ENCODE results near the gene STRAP. TPM values are rescaled to one million over a fixed set of nuclear protein-coding genes. Genes with fewer than 3 reads are reported as not detected.

The STRAP gene
- total and polyA plus RNA-seq, 2 of the 8 experiments (the other 6 are each of a cell fraction or from before 2014, with no cell fraction given): 107 to 251 TPM

GRCh38 chr12:15910864-15911721 lies 28.9 kb downstream of the STRAP start, which contains the start of gene DERA (continued):
- no peak for TF ChIP-seq CHD2 (IDR thresholded peaks at IDR 0.05; ENCODE audit: low read length)
- TF ChIP-seq, protein P1, sequence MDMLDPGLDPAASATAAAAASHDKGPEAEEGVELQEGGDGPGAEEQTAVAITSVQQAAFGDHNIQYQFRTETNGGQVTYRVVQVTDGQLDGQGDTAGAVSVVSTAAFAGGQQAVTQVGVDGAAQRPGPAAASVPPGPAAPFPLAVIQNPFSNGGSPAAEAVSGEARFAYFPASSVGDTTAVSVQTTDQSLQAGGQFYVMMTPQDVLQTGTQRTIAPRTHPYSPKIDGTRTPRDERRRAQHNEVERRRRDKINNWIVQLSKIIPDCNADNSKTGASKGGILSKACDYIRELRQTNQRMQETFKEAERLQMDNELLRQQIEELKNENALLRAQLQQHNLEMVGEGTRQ (IDR thresholded peaks at IDR 0.05; ENCODE audit: low read length): no peak
- no peak for TF ChIP-seq RNF2 (IDR thresholded peaks at IDR 0.05; ENCODE audit: borderline replicate concordance, low read depth, low read length, missing control alignments, poor library complexity, severe bottlenecking)
- no peak for TF ChIP-seq JUND (IDR thresholded peaks at IDR 0.05; ENCODE audit: low read length)
- no peak for TF ChIP-seq CBX5 (IDR thresholded peaks at IDR 0.05; ENCODE audit: low read depth, low read length)
- no peak for TF ChIP-seq GTF2F1 (IDR thresholded peaks at IDR 0.05; ENCODE audit: borderline replicate concordance, low read depth, low read length)
- TF ChIP-seq, protein P2, sequence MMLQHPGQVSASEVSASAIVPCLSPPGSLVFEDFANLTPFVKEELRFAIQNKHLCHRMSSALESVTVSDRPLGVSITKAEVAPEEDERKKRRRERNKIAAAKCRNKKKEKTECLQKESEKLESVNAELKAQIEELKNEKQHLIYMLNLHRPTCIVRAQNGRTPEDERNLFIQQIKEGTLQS (IDR thresholded peaks at IDR 0.05; ENCODE audit: insufficient read depth, low read depth, low read length): no peak
- peak; percentile 71 for TF ChIP-seq TBP (IDR thresholded peaks at IDR 0.05; ENCODE audit: low read depth, low read length)
- TF ChIP-seq YY1 (IDR thresholded peaks at IDR 0.05; ENCODE audit: low read depth, low read length): peak; percentile 61; the same call in 1 of the 2 replicates
- TF ChIP-seq BACH1 (IDR thresholded peaks at IDR 0.05; ENCODE audit: low read length): no peak
- TF ChIP-seq MAX (IDR thresholded peaks at IDR 0.05): peak; percentile 56; the same call in 1 of the 2 replicates
- peak; percentile 48 for TF ChIP-seq NANOG (IDR thresholded peaks at IDR 0.05; ENCODE audit: insufficient read depth, low read depth, low read length, poor library complexity, severe bottlenecking)
- TF ChIP-seq, protein P3, sequence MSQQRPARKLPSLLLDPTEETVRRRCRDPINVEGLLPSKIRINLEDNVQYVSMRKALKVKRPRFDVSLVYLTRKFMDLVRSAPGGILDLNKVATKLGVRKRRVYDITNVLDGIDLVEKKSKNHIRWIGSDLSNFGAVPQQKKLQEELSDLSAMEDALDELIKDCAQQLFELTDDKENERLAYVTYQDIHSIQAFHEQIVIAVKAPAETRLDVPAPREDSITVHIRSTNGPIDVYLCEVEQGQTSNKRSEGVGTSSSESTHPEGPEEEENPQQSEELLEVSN (IDR thresholded peaks at IDR 0.05): 0 out of 2 replicates have a peak, but pooled peaks have one; percentile 23
- TF ChIP-seq TCF12 (IDR thresholded peaks at IDR 0.05; ENCODE audit: low read depth, low read length): 0 out of 2 replicates have a peak, but pooled peaks have one; percentile 19
- no peak for TF ChIP-seq GABPA (IDR thresholded peaks at IDR 0.05; ENCODE audit: borderline replicate concordance, insufficient read depth, low read length)
- no peak for TF ChIP-seq RFX5 (IDR thresholded peaks at IDR 0.05; ENCODE audit: borderline replicate concordance, low read depth, low read length)
- TF ChIP-seq CTBP2 (IDR thresholded peaks at IDR 0.05; ENCODE audit: borderline replicate concordance, insufficient read depth, insufficient read length, low read length): no peak
- TF ChIP-seq CBX8 (IDR thresholded peaks at IDR 0.05; ENCODE audit: borderline replicate concordance, low read depth, low read length): no peak
- no peak for TF ChIP-seq CEBPB (IDR thresholded peaks at IDR 0.05; ENCODE audit: low read depth, low read length)
- peak; percentile 82 to 96 for TF ChIP-seq POLR2A (IDR thresholded peaks at IDR 0.05; ENCODE audit: control extremely low read depth in 1 of 2, low read depth in 2 of 2, low read length in 2 of 2)

Data from H1 (cell line).